ENCODE measurements around the gene IL36RN.

Gene IL36RN

DNA sequence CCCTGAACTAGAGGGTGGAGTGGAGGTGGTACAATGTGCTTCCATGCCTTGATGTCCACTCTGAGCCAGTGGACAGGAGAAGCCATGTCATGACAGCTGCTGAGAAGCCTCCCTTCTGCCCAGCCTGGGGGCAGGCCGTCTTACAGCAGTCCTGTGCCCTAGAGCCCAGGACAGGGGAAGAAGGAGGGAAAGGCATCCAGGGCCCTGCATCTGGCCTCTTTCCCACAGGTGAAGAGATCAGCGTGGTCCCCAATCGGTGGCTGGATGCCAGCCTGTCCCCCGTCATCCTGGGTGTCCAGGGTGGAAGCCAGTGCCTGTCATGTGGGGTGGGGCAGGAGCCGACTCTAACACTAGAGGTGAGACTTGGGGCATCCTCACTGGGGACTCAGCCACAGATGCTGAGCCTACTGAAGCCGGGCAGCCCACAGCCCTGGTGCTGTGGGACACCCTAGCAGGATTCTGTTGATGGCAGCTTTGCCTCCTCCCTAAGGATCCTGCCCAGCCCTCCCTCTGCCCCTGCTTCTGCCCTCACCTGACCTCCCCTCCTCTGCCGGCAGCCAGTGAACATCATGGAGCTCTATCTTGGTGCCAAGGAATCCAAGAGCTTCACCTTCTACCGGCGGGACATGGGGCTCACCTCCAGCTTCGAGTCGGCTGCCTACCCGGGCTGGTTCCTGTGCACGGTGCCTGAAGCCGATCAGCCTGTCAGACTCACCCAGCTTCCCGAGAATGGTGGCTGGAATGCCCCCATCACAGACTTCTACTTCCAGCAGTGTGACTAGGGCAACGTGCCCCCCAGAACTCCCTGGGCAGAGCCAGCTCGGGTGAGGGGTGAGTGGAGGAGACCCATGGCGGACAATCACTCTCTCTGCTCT, 3.1 kb downstream of the IL36RN start:
- DNase-seq (ENCODE audit: low read depth): no peak
- no peak for TF ChIP-seq CTCF (IDR thresholded peaks at IDR 0.05; ENCODE audit: low read depth, low read length, missing control alignments)

DNA sequence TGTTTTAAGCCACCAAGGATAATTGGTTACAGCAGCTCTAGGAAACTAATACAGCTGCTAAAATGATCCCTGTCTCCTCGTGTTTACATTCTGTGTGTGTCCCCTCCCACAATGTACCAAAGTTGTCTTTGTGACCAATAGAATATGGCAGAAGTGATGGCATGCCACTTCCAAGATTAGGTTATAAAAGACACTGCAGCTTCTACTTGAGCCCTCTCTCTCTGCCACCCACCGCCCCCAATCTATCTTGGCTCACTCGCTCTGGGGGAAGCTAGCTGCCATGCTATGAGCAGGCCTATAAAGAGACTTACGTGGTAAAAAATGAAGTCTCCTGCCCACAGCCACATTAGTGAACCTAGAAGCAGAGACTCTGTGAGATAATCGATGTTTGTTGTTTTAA, 5.3 kb downstream of the IL36RN start:
- TF ChIP-seq CTCF (IDR thresholded peaks at IDR 0.05; ENCODE audit: low read depth, low read length, missing control alignments): no peak
- no peak for DNase-seq (ENCODE audit: low read depth)
- no peak overlapping the region for H3K4me3 ChIP-seq (ENCODE audit: low read depth, low read length)

More for the DNA sequence above, 3.1 kb downstream of the IL36RN start:
- no peak overlapping the region for H3K4me3 ChIP-seq (ENCODE audit: low read depth, low read length)

DNA sequence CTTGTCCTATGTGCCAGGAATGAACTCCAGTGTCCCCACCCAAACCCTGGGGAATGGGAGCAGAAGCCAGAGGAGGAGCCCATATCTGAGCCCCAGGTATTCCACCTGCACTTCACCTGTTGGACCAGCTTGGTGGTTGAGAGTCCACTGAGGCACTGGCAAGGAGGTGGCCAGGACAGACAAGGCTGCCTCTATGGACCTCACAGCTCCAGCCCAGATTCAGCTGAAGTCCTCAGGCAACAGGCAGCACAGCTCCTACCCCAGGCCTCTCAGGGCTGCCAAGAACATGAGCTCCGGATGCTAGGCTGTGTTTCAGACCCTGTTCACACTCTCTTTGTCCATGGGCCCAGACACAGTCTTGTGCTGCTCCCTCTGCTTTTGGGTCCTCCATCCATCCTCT, 5.9 kb downstream of the IL36RN start:
- TF ChIP-seq CTCF (IDR thresholded peaks at IDR 0.05; ENCODE audit: low read depth, low read length, missing control alignments): no peak
- no peak overlapping the region for H3K4me3 ChIP-seq (ENCODE audit: low read depth, low read length)
- DNase-seq (ENCODE audit: low read depth): no peak

GRCh38 chr2:113067681-113068080, 8.7 kb downstream of the IL36RN start, which contains the start of gene IL1F10:
Gene IL1F10, plus strand, starts transcription at chr2:113067970. Its CDS starts 4,769 bp downstream, at chr2:113072739.
- no peak within 1 kb of the TSS for H3K4me3 ChIP-seq (ENCODE audit: low read depth, low read length)
- DNase-seq (ENCODE audit: low read depth): no peak
- no peak for TF ChIP-seq CTCF (IDR thresholded peaks at IDR 0.05; ENCODE audit: low read depth, low read length, missing control alignments)

GRCh38 chr2:113068249-113068648, 9.3 kb downstream of the IL36RN start:
- DNase-seq (ENCODE audit: low read depth): no peak
- no peak for TF ChIP-seq CTCF (IDR thresholded peaks at IDR 0.05; ENCODE audit: low read depth, low read length, missing control alignments)
- H3K4me3 ChIP-seq (ENCODE audit: low read depth, low read length): no peak overlapping the region

GRCh38 chr2:113068706-113069485, 9.9 kb downstream of the IL36RN start:
- TF ChIP-seq CTCF (IDR thresholded peaks at IDR 0.05; ENCODE audit: low read depth, low read length, missing control alignments): no peak
- DNase-seq (ENCODE audit: low read depth): no peak
- no peak overlapping the region for H3K4me3 ChIP-seq (ENCODE audit: low read depth, low read length)

Data from GM12864 (cell line).